Upper lobe of right lung (tissue), 1 donor: ENCODE results near the gene ETV6. TPM values are rescaled to one million over a fixed set of nuclear protein-coding genes. Genes with fewer than 3 reads are reported as not detected.

Experiments used
- ATAC-seq: fragments of 200-7000 bp; cut with Tn5 transposase; one replicate; pipeline ENCODE4 v1.9.1; 2020; ENCODE audit warnings: mild to moderate bottlenecking, moderate library complexity
- DNase-seq: peaks from one replicate; pipeline ENCODE4 v3.0.0-alpha.2; 2020
- H3K27ac ChIP-seq: fragments of 200-600 bp; one replicate; pipeline ENCODE4 v1.8.0; 2022
- H3K27me3 ChIP-seq: fragments of 200-600 bp; one replicate; pipeline ENCODE4 v1.8.0; 2022; ENCODE audit warnings: mild to moderate bottlenecking
- H3K36me3 ChIP-seq: fragments of 200-600 bp; one replicate; pipeline ENCODE4 v1.8.0; 2022
- H3K4me1 ChIP-seq: fragments of 200-600 bp; one replicate; pipeline ENCODE4 v1.8.0; 2022
- H3K4me3 ChIP-seq: fragments of 200-600 bp; one replicate; pipeline ENCODE4 v1.8.0; 2022; ENCODE audit warnings: mild to moderate bottlenecking
- H3K9me3 ChIP-seq: fragments of 200-600 bp; one replicate; pipeline ENCODE4 v1.8.0; 2022
- intact Hi-C: fragments of 100-400 bp; cut with DNase I; formaldehyde crosslinking; loops from one replicate; pipeline ENCODE4 v1.11.0; 2022
- total RNA-seq: library from RNA; stranded (reverse); fragmentation: NEBNext Ultra II Directional; extraction: Animal tissue kit (Norgen Biotek cat#: 25700); gene quantifications from one replicate; pipeline ENCODE4 v1.2.1, GENCODE V29; 2021
- TF ChIP-seq, protein P1 (sequence below): fragments of 200-600 bp; IDR thresholded peaks from one replicate; pipeline ENCODE4 v1.8.0; 2022; ENCODE audit warnings: antibody characterized with exemption
- donor health status: DM: no; HTN: yes; CAD: no; lungs with severe emphysema.

Gene ETV6
- total RNA-seq, 1 donor from 2014 or later, result 45.0 TPM

GRCh38 chr12:11685716-11686115 lies 36.2 kb downstream of the ETV6 start:
- Histone ChIP-seq H3K9me3 (no peaks in the 10 kb centered on the region), H3K27ac (no peak overlapping the region), H3K4me1 (peaks cover 43% of the 10 kb centered on the region), H3K36me3 (no peaks in the 10 kb centered on the region), H3K27me3 (no peaks in the 10 kb centered on the region), H3K4me3 (no peak overlapping the region)
- TF ChIP-seq, protein P1, sequence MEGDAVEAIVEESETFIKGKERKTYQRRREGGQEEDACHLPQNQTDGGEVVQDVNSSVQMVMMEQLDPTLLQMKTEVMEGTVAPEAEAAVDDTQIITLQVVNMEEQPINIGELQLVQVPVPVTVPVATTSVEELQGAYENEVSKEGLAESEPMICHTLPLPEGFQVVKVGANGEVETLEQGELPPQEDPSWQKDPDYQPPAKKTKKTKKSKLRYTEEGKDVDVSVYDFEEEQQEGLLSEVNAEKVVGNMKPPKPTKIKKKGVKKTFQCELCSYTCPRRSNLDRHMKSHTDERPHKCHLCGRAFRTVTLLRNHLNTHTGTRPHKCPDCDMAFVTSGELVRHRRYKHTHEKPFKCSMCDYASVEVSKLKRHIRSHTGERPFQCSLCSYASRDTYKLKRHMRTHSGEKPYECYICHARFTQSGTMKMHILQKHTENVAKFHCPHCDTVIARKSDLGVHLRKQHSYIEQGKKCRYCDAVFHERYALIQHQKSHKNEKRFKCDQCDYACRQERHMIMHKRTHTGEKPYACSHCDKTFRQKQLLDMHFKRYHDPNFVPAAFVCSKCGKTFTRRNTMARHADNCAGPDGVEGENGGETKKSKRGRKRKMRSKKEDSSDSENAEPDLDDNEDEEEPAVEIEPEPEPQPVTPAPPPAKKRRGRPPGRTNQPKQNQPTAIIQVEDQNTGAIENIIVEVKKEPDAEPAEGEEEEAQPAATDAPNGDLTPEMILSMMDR, result no peak
- intact Hi-C loops, result no loop called here
- ATAC-seq (no peak), DNase-seq (no peak)

DNA sequence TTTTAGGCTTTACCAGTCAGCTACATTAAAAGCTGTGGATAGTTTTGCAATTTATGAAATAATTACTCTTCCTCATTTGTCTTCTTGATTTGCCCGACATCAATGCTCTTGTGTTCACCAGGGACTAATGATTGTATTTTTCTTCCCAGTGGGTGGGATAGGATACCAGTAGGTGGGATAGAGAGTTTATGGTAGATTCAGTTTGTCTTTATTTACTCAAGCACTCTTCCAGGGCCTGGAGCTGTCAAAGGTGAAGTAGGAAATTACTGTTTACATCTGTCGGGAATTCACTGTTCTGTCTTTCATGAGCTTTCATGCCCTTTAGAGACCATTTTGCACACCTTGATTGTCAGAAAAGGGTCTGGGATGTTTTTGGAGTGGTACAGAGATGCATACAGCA lies 36.6 kb downstream of the ETV6 start:
- ATAC-seq, result no peak
- no peaks in the 10 kb centered on the region for H3K36me3 ChIP-seq
- no peaks in the 10 kb centered on the region for H3K27me3 ChIP-seq
- no peak overlapping the region for H3K27ac ChIP-seq
- TF ChIP-seq, protein P1, result no peak
- intact Hi-C loops, result no loop called here
- H3K4me1 ChIP-seq, result peaks cover 43% of the 10 kb centered on the region
- no peak for DNase-seq
- H3K4me3 ChIP-seq, result no peak overlapping the region
- no peaks in the 10 kb centered on the region for H3K9me3 ChIP-seq

DNA sequence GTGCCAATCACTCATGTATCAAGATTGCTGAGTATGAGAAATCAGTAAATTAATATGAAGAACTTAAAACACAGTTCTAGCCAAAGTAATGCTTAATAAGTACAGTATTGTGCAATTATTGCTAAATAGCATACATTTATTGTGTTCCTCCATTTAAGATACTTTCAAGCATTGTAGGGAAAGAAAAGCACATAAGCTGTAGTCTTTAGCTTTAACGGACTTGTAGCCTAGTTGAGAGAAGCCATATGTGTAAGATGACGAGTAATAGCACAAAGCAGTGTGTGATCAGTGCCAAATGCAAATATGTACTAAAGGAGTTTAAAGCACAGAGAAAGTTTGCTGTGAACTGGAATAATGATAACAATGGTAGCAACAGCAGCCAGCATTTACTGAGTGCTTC lies 38.1 kb downstream of the ETV6 start:
- DNase-seq (no peak), ATAC-seq (no peak)
- TF ChIP-seq, protein P1, result no peak
- intact Hi-C loops, result no loop called here
- Histone ChIP-seq H3K27me3 (no peaks in the 10 kb centered on the region), H3K4me1 (peaks cover 43% of the 10 kb centered on the region), H3K9me3 (no peaks in the 10 kb centered on the region), H3K27ac (no peak overlapping the region), H3K36me3 (no peaks in the 10 kb centered on the region), H3K4me3 (no peak overlapping the region)

GRCh38 chr12:11688379-11688778 lies 38.9 kb downstream of the ETV6 start:
- no peak overlapping the region for H3K27ac ChIP-seq
- H3K36me3 ChIP-seq, result no peaks in the 10 kb centered on the region
- no peak for DNase-seq
- no peaks in the 10 kb centered on the region for H3K9me3 ChIP-seq
- intact Hi-C loops, result no loop called here
- H3K27me3 ChIP-seq, result no peaks in the 10 kb centered on the region
- TF ChIP-seq, protein P1, result no peak
- no peak for ATAC-seq
- peaks cover 43% of the 10 kb centered on the region for H3K4me1 ChIP-seq
- H3K4me3 ChIP-seq, result no peak overlapping the region

DNA sequence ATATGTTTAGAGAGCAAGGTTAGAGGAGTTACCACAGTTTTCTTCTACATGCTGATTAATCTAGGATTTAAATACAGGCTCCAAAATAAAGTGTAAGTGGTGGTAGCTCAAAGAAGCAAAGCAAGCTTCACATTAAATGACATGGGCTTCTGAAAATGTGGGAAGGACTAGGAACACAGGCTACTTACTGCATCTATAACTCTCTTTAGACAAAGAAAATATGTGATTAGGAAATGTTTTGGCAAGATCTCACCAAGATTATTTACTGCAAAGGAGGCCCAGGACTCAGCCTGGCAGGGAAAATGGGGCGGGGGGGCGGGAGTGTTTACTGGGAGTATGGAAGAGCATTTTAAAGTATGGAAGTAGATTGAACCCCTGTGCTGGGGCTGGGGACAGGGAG lies 39.4 kb downstream of the ETV6 start:
- no peaks in the 10 kb centered on the region for H3K27me3 ChIP-seq
- no peak overlapping the region for H3K27ac ChIP-seq
- no peak for ATAC-seq
- no peak for DNase-seq
- no peaks in the 10 kb centered on the region for H3K36me3 ChIP-seq
- H3K9me3 ChIP-seq, result no peaks in the 10 kb centered on the region
- TF ChIP-seq, protein P1, result no peak
- intact Hi-C loops, result no loop called here
- peaks cover 42% of the 10 kb centered on the region for H3K4me1 ChIP-seq
- no peak overlapping the region for H3K4me3 ChIP-seq

DNA sequence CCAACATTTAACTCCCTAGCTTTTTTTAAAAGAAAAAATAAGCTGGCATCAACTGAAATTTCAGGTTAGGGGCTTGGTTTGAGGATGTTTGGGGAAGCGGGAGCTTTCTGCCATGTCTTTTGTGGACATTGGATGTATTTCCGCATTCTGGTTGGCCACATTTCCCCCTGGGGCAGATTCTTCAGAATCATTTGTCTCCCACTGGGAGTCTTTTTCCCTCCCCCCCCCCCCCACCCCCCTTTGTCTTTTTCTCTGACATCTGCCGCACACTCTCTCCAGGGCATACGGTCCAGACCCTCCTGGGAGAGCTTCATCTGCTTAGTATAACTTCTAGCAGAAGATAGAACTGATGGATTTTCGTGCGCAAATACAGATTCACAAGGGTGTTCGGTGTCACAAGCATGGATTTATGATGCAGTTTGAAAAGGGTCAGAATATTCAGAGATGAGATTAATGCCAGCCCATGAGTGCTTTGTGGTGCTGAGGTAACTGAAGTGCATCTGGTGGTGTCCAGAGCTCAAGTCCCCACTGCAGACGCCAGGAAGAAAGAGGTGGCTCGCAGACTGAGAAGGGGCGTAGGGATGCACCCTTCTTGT lies 40.2 kb downstream of the ETV6 start:
- no peak overlapping the region for H3K4me3 ChIP-seq
- TF ChIP-seq, protein P1, result no peak
- H3K9me3 ChIP-seq, result no peaks in the 10 kb centered on the region
- peaks cover 33% of the 10 kb centered on the region for H3K4me1 ChIP-seq
- H3K27me3 ChIP-seq, result no peaks in the 10 kb centered on the region
- no peak overlapping the region for H3K27ac ChIP-seq
- no peaks in the 10 kb centered on the region for H3K36me3 ChIP-seq
- DNase-seq (no peak), ATAC-seq (no peak)
- intact Hi-C loops, result no loop called here
